Right kidney (tissue), 1 donor: ENCODE data around the gene TRIM33.
"Not testable (repeated sequence)": the region's sequence is repeated elsewhere in the genome, so short reads cannot be mapped to it uniquely, and the experiment has no call there.

Source experiments
- DNase-seq: peaks from one replicate; pipeline ENCODE4 v3.0.0-alpha.2; 2016

TRIM33 gene

GRCh38 chr1:114423455-114423854 lies 87.5 kb downstream of the TRIM33 start:
- DNase-seq: no peak

GRCh38 chr1:114418948-114419347 lies 92.1 kb downstream of the TRIM33 start:
- not testable (repeated sequence) for DNase-seq

GRCh38 chr1:114397601-114398000 lies 113.4 kb downstream of the TRIM33 start:
- no peak for DNase-seq

- no peak for DNase-seq
Measured at GRCh38 chr1:114395863-114396262, 115.1 kb downstream of the TRIM33 start.

GRCh38 chr1:114390960-114391359 lies 120.0 kb downstream of the TRIM33 start:
- DNase-seq: no peak

GRCh38 chr1:114390361-114390760 lies 120.6 kb downstream of the TRIM33 start:
- no peak for DNase-seq

- no peak for DNase-seq
Measured at GRCh38 chr1:114388432-114389003, 122.5 kb downstream of the TRIM33 start.

- DNase-seq: not testable (repeated sequence)
Measured at GRCh38 chr1:114387585-114387984, 123.4 kb downstream of the TRIM33 start.

- no peak for DNase-seq
Measured at GRCh38 chr1:114387010-114387360, 124.0 kb downstream of the TRIM33 start.

GRCh38 chr1:114386129-114387009 lies 124.6 kb downstream of the TRIM33 start:
- DNase-seq: no peak

GRCh38 chr1:114384922-114385321 lies 126.1 kb downstream of the TRIM33 start:
- no peak for DNase-seq

GRCh38 chr1:114379987-114380386 lies 131.0 kb downstream of the TRIM33 start:
- DNase-seq: no peak

GRCh38 chr1:114379358-114379757 lies 131.6 kb downstream of the TRIM33 start:
- DNase-seq: no peak

- DNase-seq: no peak
Measured at GRCh38 chr1:114377356-114377755, 133.6 kb downstream of the TRIM33 start.

GRCh38 chr1:114369930-114370329 lies 141.1 kb downstream of the TRIM33 start:
- no peak for DNase-seq

- DNase-seq: not testable (repeated sequence)
Measured at GRCh38 chr1:114369266-114369919, 141.6 kb downstream of the TRIM33 start.

- DNase-seq: no peak
Measured at GRCh38 chr1:114368560-114369255, 142.3 kb downstream of the TRIM33 start.

GRCh38 chr1:114367810-114368209 lies 143.2 kb downstream of the TRIM33 start:
- DNase-seq: no peak

- not testable (repeated sequence) for DNase-seq
Measured at GRCh38 chr1:114363230-114363629, 147.8 kb downstream of the TRIM33 start.

GRCh38 chr1:114359791-114360190 lies 151.2 kb downstream of the TRIM33 start:
- DNase-seq: no peak

- no peak for DNase-seq
Measured at GRCh38 chr1:114355240-114355639, 155.8 kb downstream of the TRIM33 start.

- no peak for DNase-seq
Measured at GRCh38 chr1:114353262-114353661, 157.7 kb downstream of the TRIM33 start.

- no peak for DNase-seq
Measured at GRCh38 chr1:114352797-114353196, 158.2 kb downstream of the TRIM33 start.
